Measurements from ENCODE around the gene SYNGR1. TPM values are rescaled to one million over a fixed set of nuclear protein-coding genes. Genes with fewer than 3 reads are reported as not detected.

Gene SYNGR1
- total and polyA plus RNA-seq, 2 of the 8 experiments (the other 6 are each of a cell fraction or from before 2014, with no cell fraction given) = 32.5 to 84.7 TPM

DNA sequence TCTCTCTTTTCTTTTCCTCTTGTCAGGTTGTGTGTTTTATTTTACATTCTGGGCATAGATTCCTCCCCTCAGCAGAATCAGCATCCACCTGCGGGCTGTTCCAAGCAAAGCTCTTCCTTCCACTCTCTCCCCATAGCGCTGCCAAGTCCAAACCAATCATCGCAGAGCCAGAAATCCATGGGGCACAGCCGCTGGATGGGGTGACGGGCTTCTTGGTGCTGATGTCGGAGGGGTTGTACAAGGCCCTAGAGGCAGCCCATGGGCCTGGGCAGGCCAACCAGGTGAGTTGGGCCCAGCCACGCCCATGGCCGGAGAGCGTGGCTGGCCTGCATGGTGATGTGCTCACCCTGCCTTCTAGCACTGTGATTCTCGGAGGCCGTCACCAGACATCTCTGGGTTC, 71.9 kb downstream of the SYNGR1 start:
- Histone ChIP-seq H4K8ac (ENCODE audit: extremely low read depth, insufficient read depth, low read length) (no peak overlapping the region), H3K56ac (replicated peaks; ENCODE audit: insufficient read length, low read depth, low read length) (no peak overlapping the region), H4K5ac (ENCODE audit: insufficient read length, low read depth, low read length) (no peak overlapping the region), H3K79me2 (ENCODE audit: control insufficient read depth in 1 of 2, insufficient read depth in 2 of 2, low read length in 2 of 2) (no peaks in the 10 kb centered on the region), H3K14ac (ENCODE audit: insufficient read length) (no peak overlapping the region), H4K91ac (replicated peaks; ENCODE audit: insufficient read length, low read length) (no peak overlapping the region), H3K4me1 (replicated peaks in 1 of 4; ENCODE audit: control insufficient read depth in 3 of 4, insufficient read depth in 4 of 4, low read length in 3 of 4) (no peaks in the 10 kb centered on the region; a peak in 2 of 7 replicates), H3K9ac (replicated peaks in 1 of 4; ENCODE audit: extremely low read depth in 1 of 4, low read depth in 3 of 4, low read length in 3 of 4) (no peak overlapping the region; a peak in 1 of 7 replicates), H2BK120ac (replicated peaks; ENCODE audit: low read depth, low read length) (no peak overlapping the region), H3K27ac (ENCODE audit: low read depth, low read length) (no peak overlapping the region), H2AFZ (ENCODE audit: low read length) (no peak overlapping the region), H3K4ac (replicated peaks; ENCODE audit: insufficient read length, low read depth, low read length) (no peak overlapping the region), H3K18ac (ENCODE audit: extremely low read depth, low read length) (no peak overlapping the region), H4K20me1 (replicated peaks in 1 of 2; ENCODE audit: control insufficient read depth in 1 of 2, insufficient read depth in 2 of 2, low read length in 2 of 2) (peaks cover 0 to 2% of the 10 kb centered on the region in 2 experiments), H2AK5ac (ENCODE audit: low read depth, low read length) (no peak overlapping the region), H3K23me2 (ENCODE audit: low read depth, low read length) (no peaks in the 10 kb centered on the region), H3K79me1 (ENCODE audit: low read depth, low read length) (no peaks in the 10 kb centered on the region), H2BK12ac (ENCODE audit: low read depth, low read length) (no peak overlapping the region), H2BK20ac (ENCODE audit: low read length) (no peak overlapping the region), H3K4me3 (ENCODE audit: extremely low read depth in 1 of 4, insufficient read depth in 2 of 4, low read depth in 3 of 4, low read length in 4 of 4) (no peak overlapping the region), H3K4me2 (ENCODE audit: insufficient read depth in 1 of 2, low read depth in 2 of 2, low read length in 2 of 2) (no peak overlapping the region), H2BK5ac (ENCODE audit: low read depth, low read length) (no peak overlapping the region), H2BK15ac (ENCODE audit: low read length) (no peak overlapping the region), H3K27me3 (replicated peaks in 1 of 4; ENCODE audit: control insufficient read depth in 3 of 4, extremely low read depth in 1 of 4, insufficient read depth in 3 of 4, low read length in 3 of 4) (no peaks in the 10 kb centered on the region), H3K23ac (ENCODE audit: insufficient read length) (no peak overlapping the region), H3K36me3 (ENCODE audit: control insufficient read depth in 2 of 4, insufficient read depth in 4 of 4, low read length in 3 of 4) (peaks cover 2 to 29% (median 12%) of the 10 kb centered on the region in 4 experiments; a peak in 6 of 8 replicates), H3K9me3 (ENCODE audit: insufficient read depth in 2 of 2, low read depth in 1 of 2, low read length in 1 of 2) (no peaks in the 10 kb centered on the region)
- ChIA-PET POLR2A (ENCODE audit: partially characterized antibody) (interaction anchor here (0.7 to 0.8 kb wide), 2 partner anchors 9 to 101 kb away, joined by 3 to 4 read pairs; no protein-coding TSS in a partner anchor), CTCF (ENCODE audit: partially characterized antibody) (interaction anchor here (0.7 to 1.1 kb wide), 2 partner anchors 11 to 97 kb away, joined by 3 to 6 read pairs; no protein-coding TSS in a partner anchor)
- TF ChIP-seq FOSL1 (IDR thresholded peaks at IDR 0.05; ENCODE audit: insufficient read depth, low read depth, low read length) (no peak), SIX5 (IDR thresholded peaks at IDR 0.05; ENCODE audit: low read depth, low read length) (no peak)
- no peak for DNase-seq (ENCODE audit: low read depth in 1 of 2, low spot score in 2 of 2)
- 90% methylated on average over 11 of the region's 11 CpGs; no CpG with 5 or more reads in 1 of the 2 experiments for WGBS, 2 experiments (ENCODE audit: extremely low coverage in 1 of 2, insufficient coverage in 1 of 2, insufficient read length in 1 of 2, insufficient replicate concordance in 2 of 2, low coverage in 1 of 2, low lambda C conversion rate in 2 of 2, missing lambda C conversion rate in 1 of 2)
- no peak for FAIRE-seq
